Measurements from ENCODE around the gene TSPAN9.

The TSPAN9 gene

DNA sequence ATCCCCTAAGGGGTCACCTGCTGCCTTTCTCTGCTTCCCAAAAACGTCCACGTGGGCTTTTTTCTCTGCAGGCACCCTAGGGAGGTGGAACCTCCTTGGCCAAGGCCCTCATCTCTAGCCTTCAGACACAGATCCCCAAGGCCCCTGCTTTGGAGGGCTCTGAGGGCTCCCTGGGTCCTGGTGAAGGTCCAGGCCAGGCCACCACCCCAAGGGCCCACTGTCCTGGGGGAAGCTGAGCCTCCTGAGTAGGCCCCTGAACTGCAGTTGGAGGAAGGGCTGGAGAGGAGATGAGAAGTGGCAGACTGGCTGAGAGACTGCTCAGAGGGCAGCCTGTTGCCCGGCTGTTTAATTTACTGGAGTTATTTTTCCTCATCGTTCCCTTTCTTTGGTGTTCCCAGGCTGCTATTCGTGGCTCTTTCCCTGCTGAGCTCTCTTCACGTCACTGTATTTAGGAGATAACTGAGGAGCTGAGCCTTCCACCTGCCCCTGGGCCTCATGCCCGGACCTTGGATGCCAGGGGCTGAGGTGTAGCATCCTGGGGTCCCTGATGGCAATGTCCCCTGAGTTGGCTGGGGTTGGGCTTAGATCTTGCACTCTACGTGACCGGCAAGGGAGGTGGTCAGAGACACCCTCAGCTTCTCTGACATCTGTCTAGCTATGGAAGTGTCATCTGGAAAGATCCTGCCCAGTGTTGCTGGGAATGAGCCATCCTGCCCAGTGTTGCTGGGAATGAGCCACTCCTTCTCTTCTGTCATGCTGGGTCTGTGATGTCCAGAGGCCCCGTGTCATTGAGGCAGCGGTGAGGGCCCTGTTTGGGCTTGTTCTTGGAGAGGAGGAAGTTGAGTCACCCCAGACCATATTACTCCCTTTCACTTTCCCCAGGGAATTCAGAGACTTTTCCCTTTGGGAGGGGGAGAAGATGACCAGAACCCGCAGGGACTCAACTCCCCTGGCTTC lies 139.8 kb downstream of the TSPAN9 start:
- no peak overlapping the region for H3K4me3 ChIP-seq (ENCODE audit: low read length)
- H4K5ac ChIP-seq (ENCODE audit: low read length): no peak overlapping the region
- no peak overlapping the region for H3K9ac ChIP-seq (ENCODE audit: low read length)
- no peak overlapping the region for H2BK5ac ChIP-seq (ENCODE audit: low read length)
- H2AK5ac ChIP-seq (ENCODE audit: low read length): no peak overlapping the region
- no CpG with 5 or more reads among the region's 12 CpGs for WGBS (ENCODE audit: extremely low coverage, insufficient coverage, low lambda C conversion rate)
- H4K8ac ChIP-seq (ENCODE audit: low read depth, low read length): no peak overlapping the region
- no peak overlapping the region for H2BK120ac ChIP-seq (ENCODE audit: low read depth, low read length)
- no peak for DNase-seq
- H3K4me1 ChIP-seq (ENCODE audit: control insufficient read depth, low read depth, low read length): peaks cover 4% of the 10 kb centered on the region
- H3K56ac ChIP-seq (ENCODE audit: low read length): no peak overlapping the region
- H2BK15ac ChIP-seq (replicated peaks; ENCODE audit: low read depth): no peak overlapping the region
- H3K36me3 ChIP-seq (ENCODE audit: control insufficient read depth, insufficient read depth, low read length): no peaks in the 10 kb centered on the region
- no peak overlapping the region for H3K4me2 ChIP-seq (ENCODE audit: low read length)
- H3K27ac ChIP-seq (ENCODE audit: low read depth, low read length): no peak overlapping the region
- H3K27me3 ChIP-seq (ENCODE audit: insufficient read depth, low read length, poor library complexity): no peaks in the 10 kb centered on the region
- H3K4ac ChIP-seq (ENCODE audit: low read depth, low read length): no peak overlapping the region
- H3K79me2 ChIP-seq (ENCODE audit: control insufficient read depth, insufficient read depth, low read length): no peaks in the 10 kb centered on the region
- H3K18ac ChIP-seq (ENCODE audit: low read length): no peak overlapping the region
- no peaks in the 10 kb centered on the region for H3K79me1 ChIP-seq (ENCODE audit: low read length)
- H3K23ac ChIP-seq (ENCODE audit: low read length): no peak overlapping the region

DNA sequence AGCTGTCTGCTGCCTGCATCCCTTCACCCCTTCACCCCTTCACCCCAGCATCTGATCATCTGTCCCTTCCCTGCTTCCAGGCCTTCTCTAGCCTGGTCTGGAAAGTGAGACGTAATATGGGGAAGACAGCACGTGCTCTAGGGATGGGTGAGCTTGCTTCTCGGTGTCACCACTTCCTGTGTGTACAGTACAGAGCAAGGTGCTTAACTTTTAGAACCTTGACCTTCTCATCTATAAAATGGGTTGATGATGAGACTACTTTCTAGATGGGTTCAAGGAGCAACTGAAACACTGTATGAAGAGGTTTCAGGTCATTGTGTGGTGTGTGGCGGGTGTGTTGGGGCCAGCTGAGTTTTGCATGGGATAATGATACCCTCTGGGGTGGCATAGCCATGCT lies 140.5 kb downstream of the TSPAN9 start:
- no peak for DNase-seq
- no CpG with 5 or more reads among the region's 4 CpGs for WGBS (ENCODE audit: extremely low coverage, insufficient coverage, low lambda C conversion rate)
- H3K4me2 ChIP-seq (ENCODE audit: low read length): no peak overlapping the region
- peaks cover 4% of the 10 kb centered on the region for H3K4me1 ChIP-seq (ENCODE audit: control insufficient read depth, low read depth, low read length)
- H3K9ac ChIP-seq (ENCODE audit: low read length): no peak overlapping the region
- no peak overlapping the region for H2BK5ac ChIP-seq (ENCODE audit: low read length)
- H3K79me2 ChIP-seq (ENCODE audit: control insufficient read depth, insufficient read depth, low read length): no peaks in the 10 kb centered on the region
- H3K27me3 ChIP-seq (ENCODE audit: insufficient read depth, low read length, poor library complexity): no peaks in the 10 kb centered on the region
- H3K36me3 ChIP-seq (ENCODE audit: control insufficient read depth, insufficient read depth, low read length): no peaks in the 10 kb centered on the region
- no peak overlapping the region for H3K56ac ChIP-seq (ENCODE audit: low read length)
- no peak overlapping the region for H3K18ac ChIP-seq (ENCODE audit: low read length)
- H4K5ac ChIP-seq (ENCODE audit: low read length): no peak overlapping the region
- H2BK15ac ChIP-seq (replicated peaks; ENCODE audit: low read depth): no peak overlapping the region
- H3K4ac ChIP-seq (ENCODE audit: low read depth, low read length): no peak overlapping the region
- H2BK120ac ChIP-seq (ENCODE audit: low read depth, low read length): no peak overlapping the region
- H2AK5ac ChIP-seq (ENCODE audit: low read length): no peak overlapping the region
- no peak overlapping the region for H4K8ac ChIP-seq (ENCODE audit: low read depth, low read length)
- no peak overlapping the region for H3K27ac ChIP-seq (ENCODE audit: low read depth, low read length)
- no peak overlapping the region for H3K4me3 ChIP-seq (ENCODE audit: low read length)
- no peaks in the 10 kb centered on the region for H3K79me1 ChIP-seq (ENCODE audit: low read length)
- H3K23ac ChIP-seq (ENCODE audit: low read length): no peak overlapping the region

DNA sequence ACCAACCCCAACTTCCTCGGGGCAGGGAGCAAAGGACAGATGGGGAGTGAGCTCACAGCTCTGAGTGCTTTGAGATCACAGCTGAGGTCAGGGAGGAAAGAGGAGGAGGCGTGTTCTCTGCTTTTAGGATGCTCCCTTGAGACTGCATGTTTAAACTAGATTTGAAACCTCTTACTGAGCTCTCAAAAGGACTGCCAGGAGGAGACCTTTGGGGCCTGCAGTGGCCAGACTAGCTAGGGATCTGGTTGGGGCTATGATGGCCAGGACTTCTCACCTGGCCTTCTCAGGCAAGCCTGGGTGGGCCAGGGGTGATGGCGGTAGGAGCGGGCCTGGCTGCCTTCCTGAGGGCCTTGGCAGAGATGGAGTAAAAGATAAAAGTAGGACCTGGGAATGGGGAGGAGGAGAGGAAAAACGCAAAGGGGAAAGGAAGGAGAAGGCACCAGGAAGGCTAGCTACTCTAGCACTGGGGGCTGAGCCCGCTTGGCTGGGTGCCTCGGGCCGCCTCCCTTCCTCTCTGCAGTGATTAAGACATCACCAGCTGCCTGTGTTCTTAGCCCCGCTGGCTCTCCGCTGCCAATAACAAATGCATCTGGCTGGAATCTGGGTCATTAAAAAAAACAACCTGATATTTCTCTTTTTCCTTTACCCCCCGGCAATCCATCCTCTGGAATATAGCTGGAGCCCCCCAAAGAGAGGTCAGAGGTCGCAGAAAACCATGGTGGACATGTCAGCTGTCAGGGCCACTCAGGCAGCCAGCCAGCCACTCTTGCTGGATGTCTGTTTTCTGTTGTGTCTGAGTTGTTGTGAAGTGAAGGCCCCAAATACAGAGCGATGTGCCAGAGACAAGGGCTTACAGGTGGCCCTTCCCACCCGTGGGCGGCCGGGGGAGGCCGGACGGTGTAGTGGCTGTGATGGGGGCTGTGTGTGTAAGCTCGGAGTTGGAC lies 141.3 kb downstream of the TSPAN9 start:
- Histone ChIP-seq H3K27ac (ENCODE audit: low read depth, low read length) (no peak overlapping the region), H3K18ac (ENCODE audit: low read length) (no peak overlapping the region), H3K9ac (ENCODE audit: low read length) (no peak overlapping the region), H2BK5ac (ENCODE audit: low read length) (no peak overlapping the region), H3K56ac (ENCODE audit: low read length) (no peak overlapping the region), H3K79me1 (ENCODE audit: low read length) (no peaks in the 10 kb centered on the region), H3K36me3 (ENCODE audit: control insufficient read depth, insufficient read depth, low read length) (no peaks in the 10 kb centered on the region), H3K4me1 (ENCODE audit: control insufficient read depth, low read depth, low read length) (peaks cover 4% of the 10 kb centered on the region), H3K4me2 (ENCODE audit: low read length) (no peak overlapping the region), H2BK15ac (replicated peaks; ENCODE audit: low read depth) (no peak overlapping the region), H3K79me2 (ENCODE audit: control insufficient read depth, insufficient read depth, low read length) (no peaks in the 10 kb centered on the region), H2AK5ac (ENCODE audit: low read length) (no peak overlapping the region), H4K8ac (ENCODE audit: low read depth, low read length) (no peak overlapping the region), H3K4ac (ENCODE audit: low read depth, low read length) (no peak overlapping the region), H3K27me3 (ENCODE audit: insufficient read depth, low read length, poor library complexity) (no peaks in the 10 kb centered on the region), H2BK120ac (ENCODE audit: low read depth, low read length) (no peak overlapping the region), H4K5ac (ENCODE audit: low read length) (no peak overlapping the region), H3K4me3 (ENCODE audit: low read length) (no peak overlapping the region), H3K23ac (ENCODE audit: low read length) (no peak overlapping the region)
- no CpG with 5 or more reads among the region's 19 CpGs for WGBS (ENCODE audit: extremely low coverage, insufficient coverage, low lambda C conversion rate)
- no peak for DNase-seq

DNA sequence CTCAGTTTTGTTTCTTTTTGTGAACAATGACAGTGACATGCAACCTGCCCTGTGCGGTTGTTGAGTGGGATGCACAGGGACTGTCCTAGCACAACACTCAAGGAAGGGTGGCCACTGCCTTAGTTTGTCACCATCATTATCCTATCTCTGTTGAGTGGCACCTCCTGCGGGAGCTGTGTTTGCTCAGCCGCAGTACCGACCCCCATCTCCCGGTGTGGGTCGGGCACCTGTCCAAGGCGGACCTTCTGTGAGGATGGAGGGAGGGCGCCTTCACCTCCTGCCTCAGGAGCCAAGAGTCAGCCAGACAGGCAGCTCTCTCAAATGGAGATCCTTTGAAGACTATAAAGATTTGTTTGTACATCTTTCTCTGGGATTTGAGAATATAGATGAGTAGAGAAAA lies 142.1 kb downstream of the TSPAN9 start:
- WGBS (ENCODE audit: extremely low coverage, insufficient coverage, low lambda C conversion rate): no CpG with 5 or more reads among the region's 8 CpGs
- Histone ChIP-seq H3K79me1 (ENCODE audit: low read length) (no peaks in the 10 kb centered on the region), H3K79me2 (ENCODE audit: control insufficient read depth, insufficient read depth, low read length) (no peaks in the 10 kb centered on the region), H3K36me3 (ENCODE audit: control insufficient read depth, insufficient read depth, low read length) (no peaks in the 10 kb centered on the region), H3K4me2 (ENCODE audit: low read length) (no peak overlapping the region), H4K8ac (ENCODE audit: low read depth, low read length) (no peak overlapping the region), H3K9ac (ENCODE audit: low read length) (no peak overlapping the region), H2BK5ac (ENCODE audit: low read length) (no peak overlapping the region), H3K4ac (ENCODE audit: low read depth, low read length) (no peak overlapping the region), H2BK15ac (replicated peaks; ENCODE audit: low read depth) (no peak overlapping the region), H3K27me3 (ENCODE audit: insufficient read depth, low read length, poor library complexity) (no peaks in the 10 kb centered on the region), H3K4me3 (ENCODE audit: low read length) (no peak overlapping the region), H2AK5ac (ENCODE audit: low read length) (no peak overlapping the region), H3K27ac (ENCODE audit: low read depth, low read length) (no peak overlapping the region), H3K23ac (ENCODE audit: low read length) (no peak overlapping the region), H2BK120ac (ENCODE audit: low read depth, low read length) (no peak overlapping the region), H3K18ac (ENCODE audit: low read length) (no peak overlapping the region), H4K5ac (ENCODE audit: low read length) (no peak overlapping the region), H3K56ac (ENCODE audit: low read length) (no peak overlapping the region), H3K4me1 (ENCODE audit: control insufficient read depth, low read depth, low read length) (peaks cover 1% of the 10 kb centered on the region)
- no peak for DNase-seq

DNA sequence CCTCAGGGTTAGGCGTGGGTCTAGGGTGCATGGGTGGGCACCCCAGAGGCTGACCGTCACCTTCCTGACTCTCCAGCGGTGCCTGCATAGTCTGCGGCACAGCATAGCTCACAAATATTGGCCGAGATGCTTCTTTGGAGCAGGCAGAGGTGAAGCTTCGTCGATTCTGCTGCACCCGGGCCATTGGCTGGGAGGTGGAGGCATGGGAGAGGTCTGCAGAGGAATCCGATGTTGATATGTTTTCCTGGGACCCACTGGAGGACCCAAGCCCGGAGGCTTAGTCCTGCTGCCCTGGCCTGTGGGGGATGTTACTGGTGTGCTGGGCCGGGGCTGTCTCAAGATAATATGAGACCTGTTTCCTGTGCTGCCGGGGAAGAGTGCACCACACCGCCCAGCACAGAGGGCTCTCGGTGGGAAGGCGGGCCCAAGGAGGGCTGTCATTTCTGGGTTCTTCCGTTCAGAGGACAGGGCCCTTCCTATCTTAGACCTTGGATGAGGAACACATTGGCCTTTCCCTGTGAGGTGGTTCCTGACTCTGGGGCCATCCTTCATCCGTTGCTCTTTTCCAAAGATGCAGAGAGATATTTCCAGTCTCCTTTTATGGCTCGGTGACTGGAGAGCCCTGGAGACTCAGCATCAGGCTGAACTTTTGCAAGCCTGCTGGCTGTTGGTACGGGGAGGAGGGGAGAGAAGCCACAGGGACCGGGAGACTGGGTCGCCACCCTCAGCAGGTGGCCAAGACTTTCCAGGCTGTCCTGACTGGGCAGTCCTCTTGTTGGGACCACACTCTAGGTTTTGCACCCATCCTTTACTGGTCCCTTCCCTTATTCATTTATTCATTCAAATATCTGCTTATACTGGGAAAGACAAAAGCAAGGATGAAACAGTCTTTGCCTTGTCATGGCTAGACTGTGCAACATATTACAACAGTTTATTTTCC lies 143.5 kb downstream of the TSPAN9 start:
- no peak overlapping the region for H3K18ac ChIP-seq (ENCODE audit: low read length)
- no peaks in the 10 kb centered on the region for H3K27me3 ChIP-seq (ENCODE audit: insufficient read depth, low read length, poor library complexity)
- no peaks in the 10 kb centered on the region for H3K36me3 ChIP-seq (ENCODE audit: control insufficient read depth, insufficient read depth, low read length)
- no CpG with 5 or more reads among the region's 21 CpGs for WGBS (ENCODE audit: extremely low coverage, insufficient coverage, low lambda C conversion rate)
- no peak overlapping the region for H3K23ac ChIP-seq (ENCODE audit: low read length)
- no peak overlapping the region for H4K5ac ChIP-seq (ENCODE audit: low read length)
- no peak overlapping the region for H2BK15ac ChIP-seq (replicated peaks; ENCODE audit: low read depth)
- no peak overlapping the region for H4K8ac ChIP-seq (ENCODE audit: low read depth, low read length)
- no peak overlapping the region for H3K56ac ChIP-seq (ENCODE audit: low read length)
- H2BK5ac ChIP-seq (ENCODE audit: low read length): no peak overlapping the region
- H3K4me3 ChIP-seq (ENCODE audit: low read length): no peak overlapping the region
- H2AK5ac ChIP-seq (ENCODE audit: low read length): no peak overlapping the region
- DNase-seq: no peak
- H3K9ac ChIP-seq (ENCODE audit: low read length): no peak overlapping the region
- H3K79me2 ChIP-seq (ENCODE audit: control insufficient read depth, insufficient read depth, low read length): no peaks in the 10 kb centered on the region
- no peaks in the 10 kb centered on the region for H3K4me1 ChIP-seq (ENCODE audit: control insufficient read depth, low read depth, low read length)
- H3K27ac ChIP-seq (ENCODE audit: low read depth, low read length): no peak overlapping the region
- H3K79me1 ChIP-seq (ENCODE audit: low read length): no peaks in the 10 kb centered on the region
- no peak overlapping the region for H3K4ac ChIP-seq (ENCODE audit: low read depth, low read length)
- no peak overlapping the region for H2BK120ac ChIP-seq (ENCODE audit: low read depth, low read length)
- no peak overlapping the region for H3K4me2 ChIP-seq (ENCODE audit: low read length)
